ENCODE results near the gene LTF. TPM values are rescaled to one million over a fixed set of nuclear protein-coding genes. Genes with fewer than 3 reads are reported as not detected.

LTF gene
- total and polyA plus RNA-seq, 2 of the 13 experiments (the other 11 are each of a cell fraction or from before 2014, with no cell fraction given): not detected

DNA sequence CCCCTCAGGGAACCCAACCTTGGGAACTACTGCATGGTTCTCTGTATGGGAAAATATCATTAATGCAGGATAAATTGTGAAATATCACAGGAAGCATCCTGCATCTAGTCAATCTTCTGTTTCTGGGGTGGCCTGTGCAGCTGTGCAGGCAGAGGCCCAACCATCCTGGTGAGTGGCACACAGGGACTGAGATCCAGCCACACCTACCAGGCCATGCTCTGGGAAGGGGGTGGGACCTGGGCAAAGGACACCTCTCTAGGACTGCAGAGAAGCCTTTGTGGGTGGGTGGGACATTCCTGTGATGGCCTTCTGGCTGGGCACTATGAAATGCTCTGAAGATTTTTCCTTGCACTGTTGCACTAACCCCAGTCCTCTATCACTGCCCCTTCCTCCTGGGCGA lies 30.9 kb downstream of the LTF start:
- no peak for TF ChIP-seq SETDB1 (CRISPR knock-in tag; IDR thresholded peaks at IDR 0.05; ENCODE audit: borderline replicate concordance)
- no peak for TF ChIP-seq ZNF577 (CRISPR knock-in tag; IDR thresholded peaks at IDR 0.05; ENCODE audit: borderline replicate concordance, low read depth)
- no peak for TF ChIP-seq JDP2 (CRISPR knock-in tag; IDR thresholded peaks at IDR 0.05; ENCODE audit: borderline replicate concordance)
- no peak for TF ChIP-seq GATAD1 (CRISPR knock-in tag; IDR thresholded peaks at IDR 0.05)
- no peak for TF ChIP-seq ZNF430 (CRISPR knock-in tag; IDR thresholded peaks at IDR 0.05)
- TF ChIP-seq ZBTB38 (CRISPR knock-in tag; IDR thresholded peaks at IDR 0.05): no peak
- TF ChIP-seq IRF2 (CRISPR knock-in tag; IDR thresholded peaks at IDR 0.05): no peak
- TF ChIP-seq ZNF275 (CRISPR knock-in tag; IDR thresholded peaks at IDR 0.05; ENCODE audit: borderline replicate concordance): no peak
- no peak for TF ChIP-seq ZSCAN22 (CRISPR knock-in tag; IDR thresholded peaks at IDR 0.05)
- no peak for TF ChIP-seq ZNF883 (CRISPR knock-in tag; IDR thresholded peaks at IDR 0.05; ENCODE audit: not compliant biosample characterization)
- no peak for TF ChIP-seq KLF9 (CRISPR knock-in tag; IDR thresholded peaks at IDR 0.05; ENCODE audit: low read depth)
- TF ChIP-seq MNT (IDR thresholded peaks at IDR 0.05): no peak
- no peak for TF ChIP-seq IKZF4 (CRISPR knock-in tag; IDR thresholded peaks at IDR 0.05; ENCODE audit: borderline replicate concordance, low read depth, not compliant biosample characterization)
- TF ChIP-seq IRF9 (CRISPR knock-in tag; IDR thresholded peaks at IDR 0.05; ENCODE audit: borderline replicate concordance): no peak
- TF ChIP-seq, protein P1, sequence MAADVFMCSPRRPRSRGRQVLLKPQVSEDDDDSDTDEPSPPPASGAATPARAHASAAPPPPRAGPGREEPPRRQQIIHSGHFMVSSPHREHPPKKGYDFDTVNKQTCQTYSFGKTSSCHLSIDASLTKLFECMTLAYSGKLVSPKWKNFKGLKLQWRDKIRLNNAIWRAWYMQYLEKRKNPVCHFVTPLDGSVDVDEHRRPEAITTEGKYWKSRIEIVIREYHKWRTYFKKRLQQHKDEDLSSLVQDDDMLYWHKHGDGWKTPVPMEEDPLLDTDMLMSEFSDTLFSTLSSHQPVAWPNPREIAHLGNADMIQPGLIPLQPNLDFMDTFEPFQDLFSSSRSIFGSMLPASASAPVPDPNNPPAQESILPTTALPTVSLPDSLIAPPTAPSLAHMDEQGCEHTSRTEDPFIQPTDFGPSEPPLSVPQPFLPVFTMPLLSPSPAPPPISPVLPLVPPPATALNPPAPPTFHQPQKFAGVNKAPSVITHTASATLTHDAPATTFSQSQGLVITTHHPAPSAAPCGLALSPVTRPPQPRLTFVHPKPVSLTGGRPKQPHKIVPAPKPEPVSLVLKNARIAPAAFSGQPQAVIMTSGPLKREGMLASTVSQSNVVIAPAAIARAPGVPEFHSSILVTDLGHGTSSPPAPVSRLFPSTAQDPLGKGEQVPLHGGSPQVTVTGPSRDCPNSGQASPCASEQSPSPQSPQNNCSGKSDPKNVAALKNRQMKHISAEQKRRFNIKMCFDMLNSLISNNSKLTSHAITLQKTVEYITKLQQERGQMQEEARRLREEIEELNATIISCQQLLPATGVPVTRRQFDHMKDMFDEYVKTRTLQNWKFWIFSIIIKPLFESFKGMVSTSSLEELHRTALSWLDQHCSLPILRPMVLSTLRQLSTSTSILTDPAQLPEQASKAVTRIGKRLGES (CRISPR knock-in tag; IDR thresholded peaks at IDR 0.05; ENCODE audit: borderline replicate concordance): no peak
- no peak for TF ChIP-seq HNRNPLL (IDR thresholded peaks at IDR 0.05; ENCODE audit: low read depth, low read length, poor library complexity, severe bottlenecking)
- TF ChIP-seq HNRNPK (IDR thresholded peaks at IDR 0.05; ENCODE audit: low read depth, low read length, poor library complexity, severe bottlenecking): no peak

More for the DNA sequence above, 30.9 kb downstream of the LTF start:
- Histone ChIP-seq H3K4me1 (ENCODE audit: insufficient read depth, low read length) (peaks cover 1% of the 10 kb centered on the region), H3K9me3 (ENCODE audit: low read length) (no peaks in the 10 kb centered on the region), H3K4me2 (ENCODE audit: low read depth, low read length) (no peak overlapping the region), H3K9ac (ENCODE audit: insufficient read depth, low read depth, low read length) (no peak overlapping the region), H3K36me3 (replicated peaks in 1 of 2; ENCODE audit: control insufficient read depth in 1 of 2, insufficient read depth in 2 of 2, low read length in 2 of 2) (no peaks in the 10 kb centered on the region), H2AFZ (ENCODE audit: low read length) (no peak overlapping the region), H3K4me3 (replicated peaks in 1 of 3; ENCODE audit: insufficient read depth in 1 of 3, low read depth in 2 of 3, low read length in 3 of 3) (no peak overlapping the region), H4K20me1 (ENCODE audit: insufficient read depth, low read length) (no peaks in the 10 kb centered on the region), H3K27me3 (ENCODE audit: control insufficient read depth in 1 of 2, insufficient read depth in 2 of 2, low read length in 2 of 2) (no peaks in the 10 kb centered on the region), H3K79me2 (ENCODE audit: insufficient read depth, low read length) (no peaks in the 10 kb centered on the region), H3K27ac (ENCODE audit: extremely low read length, insufficient read depth, low read length) (no peak overlapping the region)
- intact Hi-C loops (cut with micrococcal nuclease; ENCODE audit: unreplicated experiment) (no loop called here), in situ Hi-C loops (cut with HindIII; ENCODE audit: extremely low pct_ligation_motif_present, low pct_unique_long_range_greater_than_20kb) (no loop called here)
- ATAC-seq (no peak), DNase-seq (ENCODE audit: low spot score) (no peak), FAIRE-seq (no peak)
- ChIA-PET CTCF (ENCODE audit: low intra/inter-chr PET ratio, low total read pairs) (no interaction called here), POLR2A (no interaction called here)
- BruUV-seq (replicated peaks): no TSS peak
- WGBS (ENCODE audit: low lambda C conversion rate): 25% methylated on average over 1 of the region's 1 CpG

Measured in HepG2 (cell line).